ENCODE results near the gene ELMO3.

- TF ChIP-seq, protein P1, sequence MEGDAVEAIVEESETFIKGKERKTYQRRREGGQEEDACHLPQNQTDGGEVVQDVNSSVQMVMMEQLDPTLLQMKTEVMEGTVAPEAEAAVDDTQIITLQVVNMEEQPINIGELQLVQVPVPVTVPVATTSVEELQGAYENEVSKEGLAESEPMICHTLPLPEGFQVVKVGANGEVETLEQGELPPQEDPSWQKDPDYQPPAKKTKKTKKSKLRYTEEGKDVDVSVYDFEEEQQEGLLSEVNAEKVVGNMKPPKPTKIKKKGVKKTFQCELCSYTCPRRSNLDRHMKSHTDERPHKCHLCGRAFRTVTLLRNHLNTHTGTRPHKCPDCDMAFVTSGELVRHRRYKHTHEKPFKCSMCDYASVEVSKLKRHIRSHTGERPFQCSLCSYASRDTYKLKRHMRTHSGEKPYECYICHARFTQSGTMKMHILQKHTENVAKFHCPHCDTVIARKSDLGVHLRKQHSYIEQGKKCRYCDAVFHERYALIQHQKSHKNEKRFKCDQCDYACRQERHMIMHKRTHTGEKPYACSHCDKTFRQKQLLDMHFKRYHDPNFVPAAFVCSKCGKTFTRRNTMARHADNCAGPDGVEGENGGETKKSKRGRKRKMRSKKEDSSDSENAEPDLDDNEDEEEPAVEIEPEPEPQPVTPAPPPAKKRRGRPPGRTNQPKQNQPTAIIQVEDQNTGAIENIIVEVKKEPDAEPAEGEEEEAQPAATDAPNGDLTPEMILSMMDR (IDR thresholded peaks at IDR 0.05; ENCODE audit: low read depth, low read length, poor library complexity, severe bottlenecking): no peak
- no peak for TF ChIP-seq EZH2phosphoT487 (IDR thresholded peaks at IDR 0.05; ENCODE audit: borderline replicate concordance, low read length)
Measured at GRCh38 chr16:67238278-67238575, 39.3 kb downstream of the ELMO3 start.
